ENCODE data around the gene ITGB5.
"Not testable (repeated sequence)": the region's sequence is repeated elsewhere in the genome, so short reads cannot be mapped to it uniquely, and the experiment has no call there.

Gene ITGB5

DNA sequence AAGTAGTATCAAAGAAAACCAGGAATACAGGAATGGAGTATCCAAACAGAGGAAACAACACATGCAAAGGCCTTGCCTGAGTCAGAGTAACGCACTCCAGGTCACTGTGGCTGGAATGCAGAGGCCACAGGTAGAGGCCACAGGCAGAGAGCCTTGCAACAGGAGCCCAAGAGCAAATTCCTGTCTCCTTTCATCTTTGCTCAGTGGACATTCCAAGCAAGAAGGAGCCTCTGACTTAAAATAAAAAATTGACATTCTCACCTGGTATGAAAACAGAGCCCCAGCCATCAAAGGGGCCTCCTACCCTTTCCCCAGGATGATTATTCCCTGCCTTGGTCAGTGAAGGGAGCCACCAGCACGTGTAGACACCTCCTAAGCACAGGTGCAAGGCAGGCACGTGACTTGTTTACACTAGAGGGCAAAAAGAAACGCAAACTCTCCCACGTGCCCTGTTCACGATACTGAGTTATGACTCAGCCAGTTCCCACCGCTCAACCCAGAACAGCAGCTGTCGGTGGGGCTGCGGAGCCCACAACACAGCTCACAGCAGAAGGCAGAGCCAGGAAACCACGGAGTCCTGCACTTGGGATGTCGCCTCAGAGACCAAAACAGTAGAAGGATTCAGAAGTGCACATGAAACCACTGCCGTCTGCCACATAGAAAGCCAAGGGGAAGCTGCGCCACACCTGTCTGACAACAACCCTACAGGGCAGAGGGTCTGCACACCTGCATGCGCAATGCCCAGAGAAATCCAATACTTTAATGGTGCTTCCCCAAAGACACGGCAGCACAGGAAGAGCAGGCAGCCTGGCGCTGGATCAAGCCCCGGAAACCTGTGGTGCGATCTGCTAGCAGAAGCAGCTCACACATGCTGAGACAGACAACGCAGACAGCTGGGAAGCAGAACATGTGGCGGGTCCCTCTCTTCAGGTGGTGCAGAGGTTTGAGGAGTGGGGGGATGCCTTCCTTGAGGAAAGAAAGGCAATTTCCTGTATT lies 52.1 kb downstream of the ITGB5 start:
- DNase-seq: peak; percentile 18 to 50

DNA sequence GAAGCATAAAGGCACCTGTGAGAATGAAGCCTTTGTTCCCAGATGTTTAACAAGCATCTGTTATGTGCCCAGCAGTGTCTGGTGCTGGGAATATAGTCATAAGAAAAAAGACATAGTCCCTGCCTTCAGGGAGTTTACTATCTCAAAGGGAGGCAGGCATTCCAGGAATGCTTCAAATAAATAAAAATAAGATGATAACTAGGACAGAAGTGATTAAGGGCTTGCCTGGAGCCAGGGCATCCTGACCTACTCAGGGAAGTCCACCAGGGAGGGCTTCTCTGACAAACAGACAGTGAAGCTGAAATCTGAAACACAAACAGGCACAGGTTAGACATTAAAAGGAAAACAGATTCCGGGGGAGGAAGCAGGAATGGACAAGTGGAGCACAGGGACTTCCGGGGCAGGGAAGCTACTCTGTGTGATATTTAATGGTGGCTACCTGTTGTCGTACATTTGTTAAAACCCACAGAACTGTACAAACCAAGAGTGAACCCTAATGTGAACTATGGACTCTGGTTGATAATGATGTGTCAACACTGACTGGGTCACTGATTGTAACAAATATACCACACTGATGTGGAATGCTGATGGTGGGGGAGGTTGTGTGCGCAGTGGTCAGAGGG lies 53.3 kb downstream of the ITGB5 start:
- no peak for DNase-seq

DNA sequence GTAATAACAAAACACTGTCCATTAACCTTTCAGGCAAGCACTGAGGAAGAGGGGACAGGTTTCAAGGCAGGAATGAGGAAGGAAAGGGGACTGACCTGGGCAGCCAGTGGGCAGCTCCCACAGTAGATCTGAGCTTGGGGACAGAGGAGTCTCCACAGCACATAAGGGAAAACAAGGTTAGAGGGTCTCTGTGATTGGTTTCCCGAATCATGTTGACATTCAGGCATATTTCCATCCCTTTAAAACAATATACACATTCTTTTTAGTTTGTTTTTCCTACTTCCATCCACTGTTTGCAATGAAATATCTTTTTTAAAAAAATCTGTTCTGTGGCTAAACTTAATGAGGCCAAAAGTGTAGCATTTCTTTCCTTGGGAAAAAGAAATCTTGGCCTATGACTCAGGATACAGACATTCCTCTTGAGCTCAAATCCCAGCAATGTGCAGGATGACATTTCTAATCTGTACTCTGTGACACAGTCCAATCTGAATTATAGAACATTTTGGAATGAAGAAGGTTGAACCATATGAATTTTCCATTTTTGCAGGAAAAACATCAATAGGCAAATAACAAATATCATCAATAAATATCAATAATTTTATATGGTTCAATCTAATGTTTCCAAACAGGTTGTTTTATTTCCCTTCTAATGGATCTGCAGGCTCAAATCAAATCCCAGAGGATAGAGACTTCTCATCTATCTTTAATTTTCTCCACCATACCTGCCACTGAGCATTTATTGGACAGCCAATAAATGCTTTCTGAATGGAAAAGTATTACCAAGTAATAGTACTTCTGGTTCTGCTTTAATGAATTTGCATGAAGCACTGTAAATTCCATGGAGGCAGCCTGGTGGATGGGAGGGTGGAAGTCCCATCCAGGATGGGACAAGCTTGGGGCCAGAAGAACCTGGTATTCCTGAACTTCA lies 54.1 kb downstream of the ITGB5 start:
- DNase-seq: no peak

DNA sequence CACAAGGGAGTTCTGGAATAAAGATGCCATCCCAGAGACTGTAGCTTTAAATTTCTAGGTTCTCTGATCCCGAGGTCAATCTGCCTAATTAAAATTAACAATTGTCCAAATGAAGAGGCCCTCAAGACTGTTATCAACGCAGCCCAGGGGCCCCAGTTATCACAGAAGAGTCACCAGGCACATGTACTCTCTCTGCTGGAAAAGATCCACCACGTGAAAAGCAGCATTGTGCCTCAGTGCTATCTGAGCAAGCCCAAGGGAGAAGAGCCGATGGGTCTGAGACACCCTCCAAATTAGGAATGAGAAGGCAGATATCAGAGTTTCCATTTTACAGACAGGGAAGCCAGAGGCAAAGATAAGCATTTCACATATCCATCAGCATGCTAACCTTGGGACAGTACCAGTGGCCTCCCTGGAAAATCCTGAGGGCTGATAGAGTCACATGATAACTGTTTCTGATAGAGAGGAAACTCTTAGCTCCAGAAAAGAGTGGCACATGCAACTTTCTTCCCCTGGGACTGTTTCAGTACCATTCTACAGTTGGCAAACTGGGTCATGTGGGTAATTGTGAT lies 55.5 kb downstream of the ITGB5 start:
- no peak for DNase-seq

DNA sequence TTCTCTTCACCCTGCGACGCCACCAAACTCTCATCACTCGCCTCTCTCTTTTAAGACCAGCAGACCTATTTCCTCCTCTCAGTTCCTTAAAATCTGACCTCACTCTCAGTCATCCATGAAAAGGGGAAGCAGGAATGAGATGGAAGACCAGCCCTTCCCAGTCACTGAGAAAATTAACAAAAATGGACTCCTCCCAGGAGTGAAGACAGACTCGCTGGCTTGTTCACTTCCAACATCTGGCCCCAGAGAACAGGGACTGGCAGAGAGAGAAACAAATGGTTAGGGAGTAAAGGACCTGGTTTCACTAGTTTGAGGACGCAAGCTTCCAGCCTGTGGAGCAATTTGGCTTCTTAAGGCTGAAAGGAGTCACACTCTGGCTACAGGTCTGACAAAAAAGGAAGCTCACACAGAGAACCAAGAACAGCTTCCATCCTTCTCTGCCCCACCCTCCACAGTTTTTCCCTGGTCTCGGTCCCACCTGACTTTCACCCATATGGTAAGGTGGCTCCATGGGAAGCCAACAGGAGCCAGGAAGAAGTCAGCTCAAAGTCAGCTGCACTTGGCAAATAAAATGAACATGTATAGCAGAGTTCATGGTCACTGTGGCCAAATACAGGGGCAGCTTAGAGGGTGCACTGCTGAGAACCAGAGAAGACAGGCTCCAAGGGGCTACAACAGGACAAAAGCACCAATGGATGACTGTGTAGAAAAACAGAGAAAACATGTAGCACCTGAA lies 57.2 kb downstream of the ITGB5 start:
- DNase-seq: peak in 1 of 2 donors; percentile 8

DNA sequence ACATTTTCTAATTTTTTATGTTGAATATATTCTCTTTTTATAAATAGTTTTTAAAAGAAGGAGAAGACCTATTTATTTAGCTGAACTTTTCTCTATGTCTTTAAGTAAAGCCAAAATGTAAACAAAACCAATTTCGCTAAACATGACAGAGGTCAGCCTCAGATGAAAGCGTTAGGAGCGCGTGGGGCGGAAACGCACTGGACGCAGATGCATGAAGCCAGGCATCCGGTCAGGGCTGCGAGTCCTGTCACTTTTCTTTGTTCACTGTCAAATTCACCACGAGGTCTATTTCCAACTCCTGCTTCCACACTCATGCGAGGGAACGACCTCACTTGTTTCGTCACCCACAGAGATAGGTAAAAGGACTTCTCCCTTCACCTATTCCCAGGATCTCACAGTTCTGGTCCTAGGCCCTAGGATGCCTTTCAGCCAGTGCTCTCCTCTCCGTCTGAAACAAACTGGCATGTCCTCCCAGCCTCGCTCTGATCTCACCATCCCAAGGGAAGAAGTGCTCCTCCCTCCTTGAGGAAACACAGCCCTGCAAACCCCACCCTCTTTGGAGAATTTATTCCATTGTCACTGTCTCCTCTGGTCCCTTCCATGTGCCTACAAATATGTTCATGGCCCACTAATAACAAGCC lies 57.9 kb downstream of the ITGB5 start:
- no peak for DNase-seq

DNA sequence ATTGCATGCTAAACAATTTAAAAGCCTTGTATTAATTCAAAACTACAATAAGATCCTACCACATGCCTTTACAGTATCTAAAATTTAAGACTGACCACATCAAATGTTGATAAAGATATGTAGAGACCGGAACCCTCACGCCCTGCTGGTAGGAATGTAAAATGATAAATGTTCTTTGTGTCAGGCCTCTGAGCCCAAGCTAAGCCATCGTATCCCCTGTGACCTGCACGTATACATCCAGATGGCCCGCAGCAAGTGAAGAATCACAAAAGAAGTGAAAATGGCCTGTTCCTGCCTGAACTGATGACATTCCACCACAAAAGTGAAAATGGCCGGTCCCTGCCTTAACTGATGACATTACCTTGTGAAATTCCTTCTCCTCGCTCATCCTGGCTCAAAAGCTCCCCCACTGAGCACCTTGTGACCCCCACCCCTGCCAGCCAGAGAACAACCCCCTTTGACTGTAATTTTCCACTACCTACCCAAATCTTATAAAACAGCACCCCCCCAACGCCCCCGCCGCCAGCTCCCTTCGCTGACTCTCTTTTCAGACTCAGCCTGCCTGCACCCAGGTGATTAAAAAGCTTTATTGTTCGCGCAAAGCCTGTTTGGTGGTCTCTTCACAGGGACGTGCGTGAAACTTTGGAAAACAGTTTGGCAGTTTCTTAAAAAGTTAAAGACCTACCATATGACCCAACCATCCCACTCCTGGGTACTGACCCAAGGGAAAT lies 59.5 kb downstream of the ITGB5 start:
- DNase-seq: not testable (repeated sequence)

DNA sequence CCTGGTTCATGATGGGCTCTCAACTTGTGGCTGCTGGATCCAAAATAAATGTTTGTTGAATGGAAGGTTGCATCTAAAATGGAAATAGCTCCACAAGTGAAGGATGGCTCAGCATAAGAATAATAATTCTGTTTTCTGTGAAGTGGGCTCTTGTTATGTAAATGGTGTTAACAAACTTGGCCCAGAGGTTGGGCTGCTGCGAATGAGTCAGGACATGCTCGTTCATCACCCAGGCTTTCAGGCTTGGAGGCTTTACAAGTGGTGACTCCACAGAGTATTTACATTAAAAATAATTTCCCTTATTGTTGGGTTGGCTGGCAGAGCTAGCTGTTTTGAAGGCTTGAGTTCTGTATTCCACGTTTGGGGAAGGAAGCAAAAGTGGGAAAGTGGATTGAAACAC lies 60.5 kb downstream of the ITGB5 start:
- DNase-seq: no peak

DNA sequence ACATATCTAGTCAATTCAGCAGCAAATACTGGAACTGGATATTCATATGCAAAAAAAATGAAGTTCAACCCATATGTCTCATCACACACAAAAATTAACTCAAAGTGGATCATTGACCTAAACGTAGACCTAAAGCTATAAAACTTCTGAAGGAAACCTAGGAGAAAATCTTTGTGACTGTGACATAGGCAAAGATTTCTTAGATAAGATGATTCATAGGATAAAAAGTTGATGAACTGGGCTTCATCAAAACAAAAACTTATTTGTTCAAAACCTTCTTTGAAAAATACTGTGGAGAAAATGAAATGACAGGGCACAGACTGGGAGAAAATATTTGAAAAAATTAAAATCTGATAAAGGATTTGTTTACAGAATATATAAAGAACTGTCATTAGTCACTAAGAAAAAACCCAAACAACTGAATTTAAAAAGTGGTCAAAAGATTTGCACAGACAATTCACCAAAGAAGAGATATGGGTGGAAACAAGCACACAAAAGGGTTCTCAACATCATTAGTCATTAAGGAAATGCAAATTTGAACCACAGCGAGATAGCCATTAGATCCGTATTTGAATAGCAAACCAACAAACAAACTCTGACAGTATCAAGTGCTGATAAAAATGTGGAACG lies 62.8 kb downstream of the ITGB5 start:
- DNase-seq: no peak

DNA sequence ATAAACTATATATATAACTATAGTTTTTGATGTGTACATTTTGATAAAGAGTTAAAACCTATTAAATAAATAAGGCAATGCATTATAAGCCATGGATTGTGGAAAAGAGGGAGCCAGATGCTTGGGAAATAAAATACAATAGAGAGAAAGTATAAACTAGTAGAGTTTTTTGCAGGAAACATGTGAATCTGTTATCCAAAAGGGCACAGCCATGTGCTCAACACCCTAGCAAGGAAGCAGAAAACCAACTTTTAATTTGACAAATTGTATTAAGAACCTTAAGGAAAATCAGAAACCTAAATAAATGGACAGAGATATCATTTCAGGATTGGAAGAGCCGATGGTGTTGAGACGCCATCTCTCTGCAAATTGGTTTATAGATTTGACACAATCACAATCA lies 63.5 kb downstream of the ITGB5 start:
- no peak for DNase-seq

DNA sequence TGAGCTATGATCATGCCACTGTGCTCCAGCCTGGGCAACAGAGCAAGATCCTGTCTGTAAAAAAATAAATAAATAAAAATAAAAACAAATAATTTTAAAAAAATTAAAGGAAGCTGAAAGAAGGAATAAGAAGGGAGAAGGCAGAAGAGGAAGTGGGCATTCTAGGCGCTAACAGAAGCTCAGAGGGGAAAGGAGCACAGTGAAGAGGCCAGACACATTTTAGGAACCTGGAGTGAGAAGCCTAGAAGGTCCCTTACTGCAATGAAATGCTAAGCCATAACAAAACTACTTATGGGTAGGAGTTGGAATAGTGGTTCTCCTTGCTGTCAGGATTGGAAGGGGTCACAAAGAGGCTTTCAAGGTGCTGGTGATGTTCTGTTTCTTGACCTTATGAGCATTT lies 64.0 kb downstream of the ITGB5 start:
- DNase-seq: no peak

DNA sequence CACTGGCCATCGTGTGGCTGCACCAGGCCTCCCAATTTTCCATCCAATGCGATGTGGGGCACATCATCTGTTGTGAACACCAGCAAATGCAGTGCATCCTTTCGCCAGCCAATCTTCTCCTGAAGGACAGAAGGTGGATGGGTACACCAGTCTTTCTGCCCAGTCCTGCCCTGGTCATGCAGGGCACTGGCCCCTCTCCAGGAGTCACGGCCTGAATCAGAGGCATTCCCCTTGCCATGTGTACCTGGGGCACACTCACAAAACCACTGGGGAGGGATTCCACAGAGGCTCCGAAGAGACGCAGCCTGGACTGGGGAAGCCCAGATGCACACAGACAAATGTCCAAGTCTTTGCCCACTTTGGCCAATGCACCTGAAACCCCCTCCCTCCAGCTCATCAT lies 65.8 kb downstream of the ITGB5 start:
- DNase-seq: no peak

DNA sequence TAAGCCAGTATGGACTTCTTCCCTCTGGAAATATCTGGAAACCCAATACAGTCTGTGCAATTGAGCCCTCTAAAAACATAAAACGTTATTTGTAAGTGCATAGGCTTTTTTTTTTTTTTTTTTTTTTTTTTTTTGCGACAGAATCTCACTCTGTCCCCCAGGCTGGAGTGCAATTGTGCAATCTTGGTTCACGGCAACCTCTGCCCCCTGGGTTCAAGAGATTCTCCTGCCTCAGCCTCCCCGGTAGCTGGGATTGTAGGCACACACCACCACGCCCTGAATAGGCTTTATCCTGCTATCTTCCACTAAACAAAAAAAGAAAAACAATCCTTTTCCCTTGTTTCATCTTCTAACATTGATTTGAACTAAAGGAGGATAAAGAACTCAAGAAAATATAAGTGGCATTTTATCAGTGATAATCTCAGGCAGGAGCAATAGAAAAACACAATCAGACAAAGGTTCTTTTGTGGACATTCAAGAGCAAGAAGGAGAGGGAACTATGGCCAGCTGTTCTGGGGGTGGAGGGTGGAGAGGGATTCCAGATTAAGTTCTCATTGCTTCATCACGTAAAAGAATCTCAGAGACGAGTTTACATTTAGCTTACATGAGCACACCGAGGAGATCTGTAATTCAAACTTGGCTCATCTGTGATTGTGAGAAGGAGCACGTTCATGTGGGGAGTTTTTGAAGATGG lies 68.6 kb downstream of the ITGB5 start:
- DNase-seq: no peak

DNA sequence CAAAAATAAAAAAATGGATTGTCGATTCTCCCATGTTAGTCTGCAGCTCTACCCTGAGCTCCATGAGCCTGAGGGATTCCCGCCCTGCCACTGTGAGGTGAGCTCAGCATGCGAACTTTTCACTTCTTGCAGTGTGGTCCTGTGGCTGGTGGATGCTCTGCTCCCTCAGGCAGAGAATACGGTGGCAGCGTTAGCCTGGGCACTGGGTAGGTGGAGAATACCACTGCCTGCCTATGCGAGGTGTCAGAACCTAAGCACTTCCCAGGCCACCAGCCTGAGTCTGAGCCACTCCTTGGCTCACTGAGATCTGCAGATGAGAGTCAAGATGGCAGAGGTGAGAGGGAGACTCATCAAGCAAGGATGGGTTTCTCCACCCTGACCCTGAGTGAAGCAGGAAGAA lies 70.1 kb downstream of the ITGB5 start:
- no peak for DNase-seq

DNA sequence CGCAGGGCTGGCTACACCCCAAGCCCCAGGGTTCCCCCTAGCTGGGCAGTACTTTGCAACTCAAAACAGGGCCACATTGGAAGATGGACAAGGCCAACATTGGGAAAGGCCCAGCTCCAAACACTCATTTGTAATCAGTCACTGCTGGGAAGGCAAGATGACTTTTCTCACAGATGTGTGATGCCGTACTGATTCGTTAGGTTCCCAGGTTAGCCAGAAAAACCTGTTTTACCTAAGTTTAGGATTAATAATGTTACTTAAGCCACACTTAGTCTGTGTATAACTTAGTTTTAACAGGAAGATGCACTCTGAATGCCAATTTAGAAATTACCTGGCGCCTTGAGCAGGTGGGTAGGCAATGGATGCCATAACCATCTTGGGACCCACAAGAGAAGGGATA lies 71.0 kb downstream of the ITGB5 start:
- no peak for DNase-seq

DNA sequence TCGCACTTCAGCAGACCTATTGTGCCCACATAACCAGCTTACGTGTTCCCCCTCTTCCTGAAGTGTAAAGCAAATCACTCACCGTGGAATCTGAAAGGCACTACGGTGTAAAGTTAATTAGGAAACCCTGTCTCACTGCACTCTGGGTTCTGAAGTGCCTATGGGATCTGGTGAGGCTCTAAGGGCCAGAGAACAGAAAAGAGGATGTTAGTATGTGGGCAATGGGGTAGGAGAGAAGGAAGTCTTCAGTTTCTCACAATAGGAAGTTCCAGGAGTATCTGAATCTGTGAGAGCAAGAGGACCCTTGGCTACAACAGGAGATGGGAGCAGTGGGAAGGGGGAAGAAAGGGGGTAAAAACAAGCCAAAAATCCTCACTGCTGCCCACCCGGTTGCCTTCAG lies 71.4 kb downstream of the ITGB5 start:
- DNase-seq: no peak

DNA sequence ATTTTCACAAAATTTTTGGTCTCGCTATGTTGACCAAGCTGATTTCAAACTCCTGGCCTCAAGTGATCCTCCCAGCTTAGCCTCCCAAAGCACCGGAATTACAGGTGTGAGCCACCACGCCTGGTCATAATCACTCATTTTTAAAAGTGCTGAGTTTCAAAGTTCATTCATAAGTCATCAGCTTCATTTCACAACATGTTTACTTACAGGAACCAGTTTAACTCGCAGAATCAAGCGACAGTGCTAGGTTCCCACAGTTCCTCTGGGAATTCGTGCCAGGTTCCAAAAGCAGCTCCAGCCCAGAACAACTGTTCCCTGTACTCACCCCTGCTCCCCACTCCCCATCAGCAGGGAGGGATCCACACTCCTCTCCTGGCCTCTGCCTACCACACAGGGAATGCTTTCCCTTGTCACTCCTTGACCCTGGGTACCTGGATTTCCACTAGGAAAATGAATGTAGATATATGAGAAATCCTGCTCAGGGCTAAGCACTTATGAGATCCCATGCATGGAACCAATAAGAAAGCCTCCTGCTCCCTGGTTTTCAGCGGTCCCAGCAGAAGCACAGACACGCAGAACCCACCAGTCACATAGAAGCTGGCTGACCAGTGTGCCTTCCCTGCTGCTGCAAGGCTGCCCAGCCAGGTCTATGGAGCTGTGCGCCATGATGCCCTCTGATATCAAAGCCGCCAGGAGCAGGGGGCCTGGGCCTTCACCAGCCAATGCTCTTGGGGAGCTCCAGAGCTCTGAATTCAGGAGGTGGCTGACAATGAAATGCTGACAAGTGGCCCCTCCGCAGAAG lies 72.3 kb downstream of the ITGB5 start:
- no peak for DNase-seq

DNA sequence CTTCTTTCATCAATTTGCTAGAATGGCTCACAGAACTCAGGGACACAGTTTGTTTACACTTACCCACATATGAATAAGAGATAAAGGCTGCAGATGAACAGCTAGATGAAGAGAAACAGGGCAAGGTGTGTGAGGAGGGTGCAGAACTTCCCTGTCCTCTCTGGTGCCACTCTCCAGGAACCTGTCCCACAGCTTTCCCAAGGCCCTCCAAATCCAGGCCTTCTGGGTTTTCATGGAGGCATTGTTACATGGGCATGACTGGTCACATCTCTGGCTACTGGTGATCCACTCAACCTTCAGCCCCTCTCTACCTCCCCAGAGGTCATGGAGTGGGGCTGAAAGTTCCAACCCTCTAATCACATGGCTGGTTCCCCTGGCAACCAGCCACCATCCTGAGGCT lies 73.6 kb downstream of the ITGB5 start:
- DNase-seq: no peak
